Measurements from ENCODE around the gene SART3. TPM values are rescaled to one million over a fixed set of nuclear protein-coding genes. Genes with fewer than 3 reads are reported as not detected.

SART3 gene
- polyA plus RNA-seq, 3 donors, result 58.6 to 69.4 (median 67.2) TPM

Other genes starting within 250 kb of the SART3 start
- gene CMKLR1, start 221.9 kb downstream of the SART3 start, polyA plus RNA-seq (ENCODE audit: insufficient read length in 3 of 3), result 1 to 10 TPM; 3.3 to 5.8 (median 4.3) TPM
- 1 to 10 TPM; 3.5 to 5.0 (median 3.9) TPM for gene FICD, start 45.9 kb downstream of the SART3 start, polyA plus RNA-seq (ENCODE audit: insufficient read length in 3 of 3)
- gene ISCU, start 1.4 kb upstream of the SART3 start, polyA plus RNA-seq (ENCODE audit: insufficient read length in 3 of 3), result 100 to 1,000 TPM in 2 of 3 donors, 10 to 100 TPM in 1; 99.2 to 112 (median 109) TPM
- gene TMEM119, start 36.9 kb upstream of the SART3 start, polyA plus RNA-seq (ENCODE audit: insufficient read length in 3 of 3), result 10 to 100 TPM; 15.3 to 25.2 (median 16.7) TPM
- gene SELPLG, start 72.7 kb upstream of the SART3 start, polyA plus RNA-seq (ENCODE audit: insufficient read length in 3 of 3), result 1 to 10 TPM; 1.8 to 2.2 (median 1.9) TPM
- gene CORO1C, start 170.3 kb upstream of the SART3 start, polyA plus RNA-seq (ENCODE audit: insufficient read length in 3 of 3), result 10 to 100 TPM; 58.9 to 66.0 (median 62.2) TPM

Data from renal pelvis (tissue), 3 donors.